ENCODE measurements around the gene SLC6A12. TPM values are rescaled to one million over a fixed set of nuclear protein-coding genes. Genes with fewer than 3 reads are reported as not detected.

SLC6A12 gene
- polyA plus RNA-seq, 5 donors: 0.49 to 1.3 (median 0.96) TPM

DNA sequence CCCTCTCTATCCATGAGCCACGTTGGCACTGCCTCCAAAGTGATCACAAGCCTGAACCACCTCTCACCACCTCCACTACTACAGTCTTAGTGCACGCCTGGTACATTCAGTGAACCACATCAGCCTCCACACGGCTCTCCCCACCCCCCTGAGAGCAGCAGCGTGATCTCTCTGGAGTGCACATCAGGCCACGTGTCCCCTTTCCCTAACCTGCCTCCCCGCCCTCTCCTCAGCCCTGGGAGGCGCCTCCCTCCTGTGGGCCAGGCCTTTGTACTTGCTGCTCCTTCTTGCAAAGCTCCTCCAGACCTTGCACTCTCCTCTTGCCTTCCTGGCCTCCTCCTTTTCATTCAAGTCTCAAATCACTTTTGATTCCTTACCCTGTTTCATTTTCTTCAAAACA lies 49.8 kb downstream of the SLC6A12 start:
- no peak for DNase-seq

DNA sequence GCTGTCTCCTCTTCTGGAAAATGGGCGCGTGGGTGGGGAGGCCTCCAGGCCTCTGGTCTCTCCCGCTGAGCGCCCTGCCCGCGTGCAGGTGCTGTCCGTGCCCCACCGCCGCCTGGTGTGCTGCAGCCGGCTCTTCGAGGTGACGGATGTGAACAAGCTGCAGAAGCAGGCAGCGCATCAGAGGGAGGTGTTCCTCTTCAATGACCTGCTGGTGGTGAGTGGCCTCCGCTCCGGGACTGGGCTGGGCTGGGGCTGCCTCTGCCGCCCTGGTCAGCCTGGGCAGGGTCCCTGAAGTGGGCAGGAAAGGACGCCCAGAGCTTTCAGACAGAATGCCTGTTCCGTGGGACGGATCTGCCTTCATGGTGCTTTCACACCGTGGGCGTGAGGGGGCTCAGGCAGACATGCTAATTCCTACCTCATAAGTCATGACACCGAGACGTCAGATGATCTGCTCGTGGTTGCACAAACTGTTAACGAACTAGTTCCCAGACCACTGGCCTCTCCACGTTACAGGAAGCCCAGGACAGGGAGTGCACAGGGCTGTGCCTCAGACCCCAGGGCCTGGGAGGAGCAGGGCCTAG lies 50.5 kb downstream of the SLC6A12 start:
- DNase-seq: no peak

DNA sequence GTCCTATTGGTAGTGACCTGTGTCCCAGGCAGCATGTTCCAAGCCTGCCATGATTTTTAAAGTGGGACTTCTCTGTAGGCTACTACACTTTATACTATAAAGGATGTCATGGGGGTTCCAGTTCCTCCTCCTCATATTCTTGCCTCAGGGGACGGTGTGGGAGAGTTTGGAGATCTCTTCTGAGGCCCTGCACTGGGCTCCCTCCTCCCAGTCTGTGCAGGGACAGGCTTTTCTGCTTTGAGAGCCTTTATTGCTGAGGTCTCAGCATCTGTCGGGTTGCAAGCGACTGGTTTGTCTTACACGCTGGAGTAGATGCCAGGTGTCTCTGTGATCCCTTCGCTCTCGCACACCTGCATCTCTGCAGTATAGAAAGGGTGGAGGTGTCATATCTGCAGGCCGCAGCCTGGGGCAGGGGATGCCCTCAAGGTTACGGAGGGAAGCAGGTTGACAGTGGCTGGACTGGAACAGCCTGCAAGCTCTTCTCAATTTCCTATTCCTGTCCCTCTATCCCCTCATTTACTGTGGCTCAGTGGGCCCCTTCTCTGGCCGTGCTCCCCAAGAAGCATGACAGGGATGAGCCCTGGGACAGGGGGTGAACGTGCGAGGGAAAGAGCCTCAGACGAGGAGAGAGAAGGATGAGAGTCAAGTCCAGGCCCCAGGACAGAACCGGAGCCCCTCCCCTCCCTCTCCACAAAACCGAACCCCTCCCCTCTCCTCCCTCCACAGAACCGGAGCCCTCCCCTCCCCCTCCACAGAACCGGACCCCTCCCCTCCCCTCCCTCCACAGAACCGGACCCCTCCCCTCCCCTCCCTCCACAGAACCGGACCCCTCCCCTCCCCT lies 51.3 kb downstream of the SLC6A12 start:
- DNase-seq: no peak

DNA sequence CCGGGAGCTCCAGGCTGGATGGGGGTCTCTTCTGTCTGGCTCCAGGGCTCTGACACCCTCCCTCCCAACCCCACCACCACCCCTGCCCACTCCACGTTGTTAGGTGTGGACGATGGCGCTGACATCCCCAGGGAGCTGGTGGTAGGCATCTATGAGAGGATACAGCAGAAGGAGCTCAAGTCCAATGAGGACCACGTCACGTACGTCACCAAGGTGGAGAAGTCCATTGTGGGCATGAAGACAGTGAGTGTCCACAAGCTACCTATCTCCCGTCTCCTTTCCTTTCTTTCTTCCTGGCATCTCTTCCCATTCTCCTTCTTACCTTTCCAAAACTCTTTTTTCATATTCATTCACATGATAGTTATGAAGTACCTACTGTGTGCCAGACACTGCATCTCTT lies 52.1 kb downstream of the SLC6A12 start:
- no peak for DNase-seq

DNA sequence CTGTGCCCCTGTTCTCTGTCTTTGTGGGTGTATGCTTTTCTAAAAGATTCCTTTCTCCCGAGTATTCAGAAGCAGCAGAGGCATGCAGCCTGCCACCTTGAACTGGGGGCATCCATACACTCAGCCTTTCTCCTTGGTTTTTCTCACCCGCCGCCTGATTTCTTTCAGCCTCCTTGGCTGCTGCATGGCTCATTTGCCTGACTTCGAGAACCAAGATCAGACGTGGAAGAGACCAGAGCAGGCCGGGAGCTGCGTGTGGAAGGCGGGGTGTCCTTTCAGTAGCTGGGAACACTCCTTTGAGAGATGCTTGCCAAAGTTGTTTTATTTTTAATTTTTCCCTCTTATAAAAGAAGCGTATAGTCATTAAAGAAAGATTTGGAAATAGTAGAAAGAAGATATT lies 53.1 kb downstream of the SLC6A12 start:
- no peak for DNase-seq

DNA sequence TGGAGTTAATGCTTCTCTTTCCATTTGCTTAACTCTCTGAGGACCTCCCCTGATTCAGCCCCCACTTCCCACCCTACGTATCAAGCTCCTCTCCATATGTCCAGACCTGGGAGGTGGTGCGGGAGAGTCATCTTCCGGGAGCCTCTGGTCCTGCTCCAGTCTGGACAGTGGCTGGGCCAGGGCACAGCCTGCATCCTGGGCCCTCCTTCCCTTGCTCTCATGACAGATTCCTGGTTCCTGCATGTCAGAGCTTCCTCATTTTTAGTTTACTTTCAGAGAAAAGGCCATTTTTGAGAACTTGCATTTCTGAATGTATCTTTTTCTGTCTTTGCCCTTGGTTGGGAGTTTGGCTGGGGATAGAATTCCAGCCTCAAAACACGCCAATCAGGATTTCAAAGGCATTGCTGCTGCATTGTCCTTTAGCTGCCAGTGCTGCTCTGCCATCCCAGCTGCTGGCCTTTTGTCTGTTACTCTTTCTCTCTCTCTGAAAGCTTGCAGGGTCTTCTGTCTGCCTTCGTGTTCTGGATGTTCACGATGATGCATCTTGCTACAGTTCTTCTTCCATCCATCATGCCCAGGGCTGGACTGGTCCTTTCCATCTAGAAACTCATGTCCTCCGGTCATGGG lies 54.7 kb downstream of the SLC6A12 start:
- DNase-seq: no peak

DNA sequence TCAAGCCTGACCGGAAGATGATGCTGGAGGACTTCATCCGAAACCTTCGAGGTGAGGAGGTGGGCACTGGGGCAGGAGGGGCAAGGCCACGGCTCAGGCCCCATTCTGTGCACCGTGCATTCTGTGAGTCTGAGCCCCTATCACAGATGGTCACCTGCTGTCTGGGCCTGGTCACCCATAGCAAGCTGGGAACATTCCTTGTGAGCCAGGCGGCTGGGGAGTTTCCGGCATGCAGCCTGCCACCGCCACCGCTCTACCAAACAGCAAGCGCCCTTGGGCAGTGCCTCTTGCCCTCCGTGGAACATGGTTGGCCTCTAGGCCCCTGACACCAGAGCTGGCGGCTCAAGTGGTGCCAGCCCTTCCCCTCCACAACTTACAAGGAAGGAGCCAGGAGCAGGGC lies 56.3 kb downstream of the SLC6A12 start:
- DNase-seq: no peak

DNA sequence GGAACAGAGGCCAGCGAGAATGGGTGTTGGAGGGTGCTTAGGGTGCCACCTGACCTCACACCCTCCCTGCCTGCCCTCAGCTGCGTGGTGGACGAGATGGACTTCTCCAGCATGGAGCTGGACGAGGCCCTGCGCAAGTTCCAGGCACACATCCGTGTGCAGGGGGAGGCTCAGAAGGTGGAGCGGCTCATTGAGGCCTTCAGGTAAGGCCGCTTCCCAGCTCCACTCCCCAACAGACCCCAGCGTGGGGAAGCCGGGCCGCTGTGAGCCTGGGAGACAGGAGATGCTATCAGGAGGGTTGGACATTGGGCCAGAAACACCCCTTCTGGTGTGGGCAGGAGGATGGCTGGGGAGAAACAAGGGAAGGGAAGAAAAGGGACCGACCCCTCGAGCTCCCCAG lies 57.0 kb downstream of the SLC6A12 start:
- no peak for DNase-seq

DNA sequence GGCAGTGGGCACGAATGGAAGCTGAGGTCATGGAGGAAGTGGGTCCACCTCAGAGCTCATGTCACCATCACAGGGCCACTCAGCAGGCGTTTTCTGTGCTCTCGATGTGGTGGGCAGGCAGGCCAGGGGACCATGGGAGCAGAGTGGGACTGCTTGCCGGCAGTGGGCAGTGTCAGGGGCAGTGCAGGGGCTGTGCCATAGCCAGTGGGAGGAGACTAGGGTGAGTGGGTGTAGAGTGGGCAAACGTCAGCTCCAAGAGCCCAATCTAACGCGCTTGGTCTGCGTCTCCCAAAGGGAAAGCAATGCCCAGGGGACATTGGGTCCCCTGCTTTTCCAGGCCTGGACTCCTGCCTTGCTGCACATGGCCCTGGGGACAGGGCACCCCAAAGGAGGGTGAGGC lies 58.3 kb downstream of the SLC6A12 start:
- no peak for DNase-seq

DNA sequence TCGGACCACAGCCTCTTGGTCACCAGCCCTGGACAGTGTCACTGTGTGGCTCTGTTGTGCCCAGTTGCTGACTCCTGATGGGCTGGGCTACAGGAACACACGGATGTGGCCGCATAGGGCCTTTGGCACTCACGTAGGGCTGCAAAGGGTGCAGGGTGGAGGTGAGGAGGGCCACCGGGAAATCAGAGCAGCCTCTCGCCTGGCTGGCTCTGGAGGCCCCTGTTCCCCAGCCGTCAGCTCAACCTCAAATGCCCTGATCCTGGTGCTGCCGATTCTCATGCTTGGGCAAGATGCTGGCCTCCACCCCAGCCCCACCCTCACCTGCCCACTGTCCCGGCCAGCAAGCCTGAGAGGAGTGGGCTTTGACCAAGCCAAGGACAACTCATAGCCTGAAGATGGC lies 59.0 kb downstream of the SLC6A12 start:
- DNase-seq: no peak

DNA sequence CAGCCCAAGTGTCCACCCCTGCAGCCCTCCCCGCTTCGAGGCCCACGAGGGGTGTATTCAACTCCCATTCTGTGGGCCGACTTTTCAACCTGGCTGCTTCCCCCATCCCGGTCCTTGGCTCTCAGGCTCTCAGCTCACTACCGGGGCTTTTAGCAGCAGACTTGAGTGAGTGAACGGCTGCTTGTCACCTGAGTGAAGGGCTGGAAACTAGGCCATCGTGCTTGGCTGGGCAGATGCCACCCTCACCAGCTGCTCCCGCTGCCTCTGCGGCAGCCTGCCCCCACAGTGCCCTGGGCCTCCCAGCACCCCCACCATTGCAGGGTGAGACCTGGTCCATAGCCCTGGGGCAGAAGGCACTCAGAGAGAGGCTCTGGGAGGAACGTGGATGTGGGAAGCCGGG lies 59.9 kb downstream of the SLC6A12 start:
- no peak for DNase-seq

DNA sequence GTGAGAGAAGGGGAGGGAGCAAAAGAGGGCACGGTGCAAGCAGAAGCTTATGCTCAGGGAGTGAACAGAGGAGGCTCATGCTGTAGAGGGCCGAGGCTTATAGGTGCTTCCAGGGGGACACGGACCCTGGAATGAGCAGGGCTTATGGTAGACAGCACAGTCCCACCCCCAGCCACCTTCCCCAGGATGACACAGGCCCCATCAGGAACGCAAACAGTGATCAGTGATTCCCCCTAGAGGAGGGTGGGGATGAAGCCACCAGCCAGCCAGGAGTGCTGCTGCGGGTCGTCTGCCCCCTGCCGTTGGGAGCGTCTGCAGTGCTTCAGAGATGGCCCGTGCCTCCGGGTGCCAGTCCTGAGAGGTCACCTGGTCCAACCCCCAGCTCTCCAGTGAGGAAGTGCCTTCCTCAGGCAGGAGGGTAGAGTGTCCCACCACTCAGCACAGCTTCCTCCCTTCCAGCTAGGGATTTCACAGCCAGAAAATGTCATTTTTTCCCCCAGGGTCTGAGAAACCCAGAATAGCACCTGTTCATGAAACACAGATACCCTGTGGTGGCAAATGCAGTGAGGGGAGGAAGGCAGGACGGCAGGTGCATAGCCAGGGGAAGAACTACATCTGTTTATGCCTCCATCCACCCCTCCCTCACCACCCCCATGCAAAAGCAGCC lies 60.7 kb downstream of the SLC6A12 start:
- DNase-seq: no peak

DNA sequence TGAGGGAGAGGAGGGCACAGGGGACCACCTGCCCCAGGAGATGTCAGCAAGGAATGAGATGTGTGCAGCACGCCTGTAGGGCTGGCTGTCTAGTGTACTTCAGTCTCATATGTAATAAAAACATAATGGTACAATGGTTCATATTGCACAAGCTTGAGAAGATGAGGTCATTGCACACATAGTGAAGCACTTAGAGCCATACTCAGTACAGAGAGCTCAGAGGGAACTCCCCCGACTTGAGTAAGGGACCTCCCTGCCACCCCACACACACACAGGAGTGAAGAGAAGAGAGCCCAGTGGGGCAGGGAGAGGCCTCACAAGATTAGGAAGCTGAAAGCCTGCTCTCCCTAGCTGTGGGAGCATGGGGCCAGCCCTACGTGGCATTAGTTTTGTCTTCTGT lies 61.5 kb downstream of the SLC6A12 start:
- DNase-seq: no peak

DNA sequence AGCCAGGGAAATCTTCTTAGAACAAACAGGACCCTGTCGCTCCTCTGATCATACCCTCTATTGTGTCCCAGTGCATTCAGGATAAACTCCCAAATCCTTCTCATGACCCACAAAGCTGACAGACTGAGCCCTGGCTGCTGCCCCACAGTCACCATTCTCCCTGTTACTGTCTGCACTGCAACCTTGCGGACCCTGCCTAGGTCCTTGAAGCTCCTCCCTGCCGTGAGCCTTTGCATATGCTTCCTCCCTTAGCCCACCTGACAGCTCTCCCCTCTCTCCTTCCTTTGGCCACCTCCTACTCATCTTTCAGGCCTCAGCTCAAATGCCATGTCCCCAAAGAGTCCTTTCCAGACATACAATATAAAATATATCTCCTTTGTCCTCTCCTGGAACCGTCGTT lies 62.4 kb downstream of the SLC6A12 start:
- DNase-seq: no peak

DNA sequence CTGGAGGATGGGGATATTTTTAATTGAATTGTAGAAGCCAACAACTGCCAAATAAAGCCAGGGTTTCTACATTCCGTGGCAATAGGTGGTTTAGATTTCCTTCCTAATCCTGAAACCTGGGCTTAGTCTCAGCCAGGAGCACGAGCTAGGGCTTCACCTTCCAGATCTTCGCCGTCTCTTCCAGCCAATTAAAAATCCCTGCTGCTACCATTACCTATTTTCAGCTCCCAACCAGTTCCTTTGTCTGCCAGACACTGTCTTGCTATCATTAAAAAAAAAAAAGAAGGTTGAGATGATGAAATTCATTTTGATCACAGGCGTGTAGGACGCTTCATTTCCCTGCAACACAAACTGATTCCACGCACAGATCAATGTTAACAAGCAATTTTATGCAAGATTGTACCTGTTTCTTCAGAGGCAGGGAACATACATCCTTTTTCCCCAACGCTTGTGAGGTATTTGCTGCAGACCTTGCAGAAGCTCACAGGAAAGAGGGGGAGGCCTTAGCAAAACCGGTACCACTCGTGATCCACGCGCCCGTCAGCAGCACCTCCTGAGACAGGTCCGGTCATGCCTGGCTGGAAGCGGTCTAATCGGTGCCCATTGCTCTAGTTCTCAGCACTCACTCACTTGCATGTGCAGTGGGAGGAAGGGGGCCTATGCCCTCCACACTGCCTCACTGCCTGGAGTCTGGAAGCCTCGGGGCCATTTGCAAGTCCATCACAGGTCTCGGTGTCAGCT lies 65.1 kb downstream of the SLC6A12 start:
- no peak for DNase-seq

DNA sequence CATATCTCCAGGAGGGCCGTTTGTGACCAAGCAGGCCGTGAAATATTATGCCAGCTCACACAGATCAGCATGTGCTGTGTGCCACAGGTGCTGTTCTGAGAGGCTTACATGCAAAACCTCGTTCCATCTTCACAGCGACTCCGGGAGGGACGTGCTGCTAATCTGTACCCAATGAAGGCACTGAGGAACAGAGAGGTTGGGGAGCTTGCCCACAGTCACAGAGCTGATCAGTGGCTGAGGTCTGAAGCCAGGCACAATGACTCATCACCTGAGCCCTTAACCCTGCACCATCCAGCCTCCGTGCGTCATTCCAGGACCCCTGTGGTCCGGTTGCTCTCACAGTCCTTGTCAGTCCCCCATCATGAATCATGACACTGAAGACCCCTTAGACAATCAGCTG lies 66.7 kb downstream of the SLC6A12 start:
- DNase-seq: no peak

DNA sequence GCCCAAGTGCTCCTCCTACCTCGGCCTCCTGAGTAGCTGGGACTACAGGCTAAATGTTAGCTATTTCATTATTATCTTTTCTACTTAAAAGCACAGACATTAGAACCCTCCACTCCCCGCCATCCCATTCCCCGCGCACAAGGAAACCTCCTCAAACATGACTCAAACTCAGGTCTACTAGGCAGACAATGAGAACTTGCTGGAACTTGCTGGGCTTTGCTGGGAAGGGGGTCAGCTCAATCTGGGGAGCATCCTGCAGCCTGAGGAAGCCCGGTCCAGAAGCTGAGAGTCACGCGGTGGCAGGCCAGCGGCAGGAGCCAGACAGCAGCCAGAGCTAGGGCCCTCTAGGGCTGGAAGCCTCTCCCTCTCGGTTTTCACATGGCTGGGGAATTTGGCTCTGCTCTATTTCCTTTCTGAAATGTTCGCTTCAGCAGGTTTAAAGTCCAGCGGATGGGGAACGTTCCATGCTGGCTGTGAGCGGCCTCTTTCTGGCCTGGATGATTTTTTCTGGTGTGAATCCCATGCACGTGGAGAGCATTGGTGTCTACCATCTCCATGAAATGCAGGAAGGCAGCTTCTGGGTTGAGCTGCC lies 68.5 kb downstream of the SLC6A12 start:
- no peak for DNase-seq

DNA sequence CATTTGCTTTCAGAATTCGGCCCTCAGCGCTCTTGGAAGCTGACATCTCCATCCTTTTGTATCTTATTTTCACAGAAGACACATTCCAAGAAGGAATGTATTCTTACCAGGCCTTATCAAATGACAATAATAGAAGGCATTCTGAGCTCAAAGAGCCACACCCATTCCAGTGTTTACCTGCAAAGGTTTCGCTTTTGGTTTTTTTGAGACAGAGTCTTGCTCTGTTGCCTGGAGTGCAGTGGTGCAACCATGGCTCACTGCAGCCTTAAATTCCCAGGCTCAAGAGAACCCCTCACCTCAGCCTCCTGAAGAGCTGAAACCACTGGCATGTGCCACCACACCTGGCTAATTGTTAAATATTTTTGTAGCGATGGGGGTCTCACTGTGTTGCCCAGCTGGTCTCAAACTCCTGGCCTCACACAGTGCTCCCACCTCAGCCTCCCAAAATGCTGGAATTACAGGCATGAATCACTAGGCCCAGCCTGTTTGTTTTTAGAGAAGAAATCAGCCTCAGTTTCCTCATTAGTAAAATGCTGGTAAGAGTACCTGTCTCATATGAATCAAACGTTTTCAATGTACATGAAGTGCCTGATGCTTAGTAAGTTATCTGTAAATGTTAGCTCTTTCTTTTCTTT lies 69.2 kb downstream of the SLC6A12 start:
- DNase-seq: no peak

DNA sequence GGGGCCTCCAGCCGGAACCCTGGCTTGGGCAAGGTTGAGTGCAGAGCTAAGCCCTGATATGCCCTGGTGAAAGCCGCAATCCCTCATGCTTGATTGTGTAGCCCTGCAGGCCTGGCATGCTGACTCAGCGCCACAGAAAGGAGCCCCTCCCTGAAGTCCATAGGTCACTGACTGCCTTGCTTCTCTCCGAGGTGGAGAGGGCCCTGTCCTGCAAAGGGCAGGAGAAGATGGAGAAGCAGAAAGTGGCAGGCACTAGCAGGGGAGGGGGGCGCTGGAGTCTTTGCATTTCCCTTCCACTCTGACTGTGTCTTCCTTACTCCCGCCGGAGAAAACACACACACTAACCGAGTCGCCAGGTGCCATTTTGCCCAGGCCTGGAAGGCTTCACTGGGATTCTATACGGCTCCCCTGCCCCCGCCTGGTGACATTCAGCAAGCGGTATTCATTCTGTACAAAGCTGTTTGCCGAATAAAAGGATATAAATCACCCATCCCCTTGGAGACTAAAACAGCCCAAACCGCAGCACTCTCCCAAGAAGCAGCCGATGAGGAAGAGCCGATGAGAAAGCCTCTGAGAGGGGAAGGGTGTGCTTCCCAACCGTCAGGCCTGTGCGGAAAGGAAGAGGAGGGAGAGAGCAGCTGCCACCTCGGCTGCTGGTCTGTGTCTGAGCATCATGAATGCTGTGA lies 69.8 kb downstream of the SLC6A12 start:
- DNase-seq: no peak

DNA sequence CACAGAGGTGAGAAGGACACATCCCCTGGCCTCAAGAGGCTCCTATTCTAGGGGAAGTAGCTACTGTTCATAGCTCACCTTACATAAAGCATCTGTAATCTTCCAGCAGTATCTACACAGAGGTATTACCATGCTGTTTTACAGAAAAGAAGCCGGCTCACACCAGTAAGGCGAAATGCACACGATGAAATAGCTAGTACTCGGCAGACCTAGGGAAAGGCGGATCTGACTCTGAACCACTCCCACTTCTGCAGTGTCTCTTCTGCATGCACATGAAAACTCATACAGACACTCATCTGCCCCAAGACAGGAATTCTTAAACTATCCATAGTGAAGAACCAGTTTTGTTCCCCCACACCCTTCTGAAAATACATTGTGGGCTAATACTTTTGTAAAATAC lies 73.8 kb downstream of the SLC6A12 start:
- no peak for DNase-seq

Data from right lung (tissue), 5 donors.